ENCODE results near the gene CD9. TPM values are rescaled to one million over a fixed set of nuclear protein-coding genes. Genes with fewer than 3 reads are reported as not detected.

Gene CD9
- total and polyA plus RNA-seq, 2 donors from 2014 or later, result 301 to 421 TPM

- H3K27me3 ChIP-seq (ENCODE audit: control insufficient read depth, insufficient read depth, low read length), result no peaks in the 10 kb centered on the region
- no peak for TF ChIP-seq CTCF (IDR thresholded peaks at IDR 0.05; ENCODE audit: borderline replicate concordance, extremely low read depth, insufficient read depth)
- H3K9me3 ChIP-seq (ENCODE audit: control insufficient read depth in 2 of 3, insufficient read depth in 1 of 3, low read length in 3 of 3), result no peaks in the 10 kb centered on the region
- no peak overlapping the region for H3K4me3 ChIP-seq (ENCODE audit: low read length in 3 of 3)
- peak overlapping the region in 2 of 3 donors; percentile 10 to 65 for H3K9ac ChIP-seq (ENCODE audit: low read length in 3 of 3)
- peaks cover 3 to 14% (median 7%) of the 10 kb centered on the region in 3 donors for H3K36me3 ChIP-seq (ENCODE audit: control insufficient read depth in 2 of 3, insufficient read depth in 3 of 3, low read length in 3 of 3)
- intact Hi-C loops (cut with DNase I), result no loop called here
- peaks cover 4 to 69% (median 53%) of the 10 kb centered on the region in 3 donors for H3K4me1 ChIP-seq (ENCODE audit: control insufficient read depth in 2 of 3, insufficient read depth in 2 of 3, low read depth in 1 of 3, low read length in 3 of 3)
- no peak for DNase-seq
- H3K27ac ChIP-seq (ENCODE audit: low read depth in 2 of 2, low read length in 2 of 2), result peak overlapping the region; percentile 73 to 87
- no peak for FAIRE-seq
Observed at GRCh38 chr12:6228535-6229223, 28.5 kb downstream of the CD9 start.

GRCh38 chr12:6229224-6230218 lies 29.3 kb downstream of the CD9 start:
- no peaks in the 10 kb centered on the region for H3K27me3 ChIP-seq (ENCODE audit: control insufficient read depth, insufficient read depth, low read length)
- H3K4me3 ChIP-seq (ENCODE audit: low read length in 3 of 3), result no peak overlapping the region
- peaks cover 4 to 62% (median 52%) of the 10 kb centered on the region in 3 donors for H3K4me1 ChIP-seq (ENCODE audit: control insufficient read depth in 2 of 3, insufficient read depth in 2 of 3, low read depth in 1 of 3, low read length in 3 of 3)
- H3K9me3 ChIP-seq (ENCODE audit: control insufficient read depth in 2 of 3, insufficient read depth in 1 of 3, low read length in 3 of 3), result no peaks in the 10 kb centered on the region
- DNase-seq (peak in 4 of 5 donors; percentile 69 to 86 (median 82)), FAIRE-seq (no peak)
- peak overlapping the region in 2 of 3 donors; percentile 10 to 65 for H3K9ac ChIP-seq (ENCODE audit: low read length in 3 of 3)
- TF ChIP-seq CTCF (IDR thresholded peaks at IDR 0.05; ENCODE audit: borderline replicate concordance, extremely low read depth, insufficient read depth), result no peak
- intact Hi-C loops (cut with DNase I), result no loop called here
- H3K36me3 ChIP-seq (ENCODE audit: control insufficient read depth in 2 of 3, insufficient read depth in 3 of 3, low read length in 3 of 3), result peaks cover 3 to 18% (median 5%) of the 10 kb centered on the region in 3 donors
- H3K27ac ChIP-seq (ENCODE audit: low read depth in 2 of 2, low read length in 2 of 2), result peak overlapping the region; percentile 73 to 87

GRCh38 chr12:6230321-6231110 lies 30.3 kb downstream of the CD9 start:
- intact Hi-C loops (cut with DNase I), result no loop called here
- DNase-seq, result peak; percentile 48 to 85 (median 67)
- H3K27me3 ChIP-seq (ENCODE audit: control insufficient read depth, insufficient read depth, low read length), result no peaks in the 10 kb centered on the region
- no peaks in the 10 kb centered on the region for H3K9me3 ChIP-seq (ENCODE audit: control insufficient read depth in 2 of 3, insufficient read depth in 1 of 3, low read length in 3 of 3)
- H3K36me3 ChIP-seq (ENCODE audit: control insufficient read depth in 2 of 3, insufficient read depth in 3 of 3, low read length in 3 of 3), result peaks cover 0 to 27% (median 2%) of the 10 kb centered on the region in 3 donors
- H3K4me1 ChIP-seq (ENCODE audit: control insufficient read depth in 2 of 3, insufficient read depth in 2 of 3, low read depth in 1 of 3, low read length in 3 of 3), result peaks cover 4 to 59% (median 50%) of the 10 kb centered on the region in 3 donors
- FAIRE-seq, result no peak
- peak overlapping the region; percentile 73 to 87 for H3K27ac ChIP-seq (ENCODE audit: low read depth in 2 of 2, low read length in 2 of 2)
- peak overlapping the region in 2 of 3 donors; percentile 25 to 65 for H3K9ac ChIP-seq (ENCODE audit: low read length in 3 of 3)
- no peak overlapping the region for H3K4me3 ChIP-seq (ENCODE audit: low read length in 3 of 3)
- TF ChIP-seq CTCF (IDR thresholded peaks at IDR 0.05; ENCODE audit: borderline replicate concordance, extremely low read depth, insufficient read depth), result no peak
